ENCODE data around the gene CCDC17. TPM values are rescaled to one million over a fixed set of nuclear protein-coding genes. Genes with fewer than 3 reads are reported as not detected.
"Not testable (repeated sequence)": the region's sequence is repeated elsewhere in the genome, so short reads cannot be mapped to it uniquely, and the experiment has no call there.

Gene CCDC17
- total RNA-seq, 2 donors from 2014 or later, result 1.3 to 3.8 TPM

DNA sequence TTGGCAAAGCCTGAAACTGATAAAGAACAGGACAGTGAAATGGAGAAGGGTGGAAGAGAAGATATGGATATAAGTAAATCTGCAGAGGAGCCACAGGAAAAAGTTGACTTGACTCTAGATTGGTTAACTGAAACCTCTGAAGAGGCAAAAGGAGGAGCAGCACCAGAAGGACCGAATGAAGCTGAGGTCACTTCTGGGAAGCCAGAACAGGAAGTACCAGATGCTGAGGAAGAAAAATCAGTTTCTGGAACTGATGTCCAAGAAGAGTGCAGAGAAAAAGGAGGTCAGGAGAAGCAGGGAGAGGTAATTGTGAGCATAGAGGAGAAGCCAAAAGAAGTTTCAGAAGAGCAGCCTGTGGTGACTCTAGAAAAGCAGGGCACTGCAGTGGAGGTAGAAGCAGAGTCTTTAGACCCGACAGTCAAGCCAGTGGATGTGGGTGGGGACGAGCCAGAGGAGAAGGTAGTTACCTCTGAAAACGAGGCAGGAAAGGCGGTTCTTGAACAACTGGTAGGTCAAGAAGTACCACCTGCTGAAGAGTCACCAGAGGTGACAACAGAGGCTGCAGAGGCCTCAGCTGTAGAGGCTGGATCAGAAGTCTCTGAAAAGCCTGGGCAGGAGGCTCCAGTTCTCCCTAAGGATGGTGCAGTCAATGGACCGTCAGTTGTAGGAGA, 16.3 kb downstream of the CCDC17 start:
- intact Hi-C loops (cut with DNase I), result no loop called here
- Histone ChIP-seq H3K9me3 (no peaks in the 10 kb centered on the region), H3K4me1 (replicated peaks) (no peaks in the 10 kb centered on the region), H3K27ac (no peak overlapping the region), H3K36me3 (no peaks in the 10 kb centered on the region), H3K27me3 (replicated peaks; ENCODE audit: insufficient read depth) (no peaks in the 10 kb centered on the region), H3K4me3 (no peak overlapping the region)
- DNase-seq (ENCODE audit: low spot score), result no peak
- WGBS, result 71% methylated on average over 6 of the region's 6 CpGs
- TF ChIP-seq, protein P1, sequence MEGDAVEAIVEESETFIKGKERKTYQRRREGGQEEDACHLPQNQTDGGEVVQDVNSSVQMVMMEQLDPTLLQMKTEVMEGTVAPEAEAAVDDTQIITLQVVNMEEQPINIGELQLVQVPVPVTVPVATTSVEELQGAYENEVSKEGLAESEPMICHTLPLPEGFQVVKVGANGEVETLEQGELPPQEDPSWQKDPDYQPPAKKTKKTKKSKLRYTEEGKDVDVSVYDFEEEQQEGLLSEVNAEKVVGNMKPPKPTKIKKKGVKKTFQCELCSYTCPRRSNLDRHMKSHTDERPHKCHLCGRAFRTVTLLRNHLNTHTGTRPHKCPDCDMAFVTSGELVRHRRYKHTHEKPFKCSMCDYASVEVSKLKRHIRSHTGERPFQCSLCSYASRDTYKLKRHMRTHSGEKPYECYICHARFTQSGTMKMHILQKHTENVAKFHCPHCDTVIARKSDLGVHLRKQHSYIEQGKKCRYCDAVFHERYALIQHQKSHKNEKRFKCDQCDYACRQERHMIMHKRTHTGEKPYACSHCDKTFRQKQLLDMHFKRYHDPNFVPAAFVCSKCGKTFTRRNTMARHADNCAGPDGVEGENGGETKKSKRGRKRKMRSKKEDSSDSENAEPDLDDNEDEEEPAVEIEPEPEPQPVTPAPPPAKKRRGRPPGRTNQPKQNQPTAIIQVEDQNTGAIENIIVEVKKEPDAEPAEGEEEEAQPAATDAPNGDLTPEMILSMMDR (IDR thresholded peaks at IDR 0.05), result no peak
- TF ChIP-seq POLR2AphosphoS5 (IDR thresholded peaks at IDR 0.05), result no peak
- no peak for TF ChIP-seq POLR2A (IDR thresholded peaks at IDR 0.05)

DNA sequence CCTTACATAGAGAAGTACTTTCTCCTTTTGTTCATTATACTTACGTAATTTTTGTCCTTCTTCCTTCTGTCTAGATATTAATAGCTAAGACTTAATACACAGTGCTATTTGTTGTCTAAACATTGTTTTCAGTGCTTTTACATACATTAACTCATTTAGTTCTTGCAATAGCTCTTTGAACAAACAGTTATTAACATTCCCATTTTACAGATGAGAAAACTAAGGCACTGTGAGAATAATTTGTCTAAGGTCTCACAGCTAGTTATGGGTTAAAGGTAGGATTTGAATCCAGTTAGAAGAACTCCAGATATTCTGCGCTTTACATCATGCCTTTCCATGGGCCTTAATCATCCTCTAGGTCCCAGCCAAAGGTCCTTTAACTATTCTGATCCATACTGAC, 19.6 kb downstream of the CCDC17 start:
- no peak overlapping the region for H3K27ac ChIP-seq
- H3K36me3 ChIP-seq, result no peaks in the 10 kb centered on the region
- H3K9me3 ChIP-seq, result no peaks in the 10 kb centered on the region
- WGBS, result 96% methylated on average over 2 of the region's 2 CpGs
- TF ChIP-seq POLR2AphosphoS5 (IDR thresholded peaks at IDR 0.05) (no peak), POLR2A (IDR thresholded peaks at IDR 0.05) (no peak)
- TF ChIP-seq, protein P1 (IDR thresholded peaks at IDR 0.05), result no peak
- no peaks in the 10 kb centered on the region for H3K4me1 ChIP-seq (replicated peaks)
- no peak for DNase-seq (ENCODE audit: low spot score)
- H3K27me3 ChIP-seq (replicated peaks; ENCODE audit: insufficient read depth), result no peaks in the 10 kb centered on the region
- intact Hi-C loops (cut with DNase I), result no loop called here
- no peak overlapping the region for H3K4me3 ChIP-seq

DNA sequence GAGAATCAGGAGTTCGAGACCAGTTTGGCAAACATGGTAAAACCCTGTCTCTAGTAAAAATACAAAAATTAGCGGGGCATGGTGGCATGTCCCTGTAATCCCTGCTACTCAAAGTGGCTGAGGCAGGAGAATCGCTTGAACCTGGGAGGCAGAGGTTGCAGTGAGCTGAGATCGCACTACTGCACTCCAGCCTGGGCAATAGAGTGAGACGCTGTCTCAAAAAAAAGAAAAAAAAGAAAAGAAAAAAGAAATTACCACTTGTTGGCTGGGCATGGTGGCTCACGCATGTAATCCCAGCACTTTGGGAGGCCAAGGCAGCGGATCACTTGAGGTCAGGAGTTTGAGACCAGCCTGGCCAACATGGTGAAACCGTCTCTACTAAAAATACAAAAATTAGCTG, 27.1 kb downstream of the CCDC17 start:
- intact Hi-C loops (cut with DNase I); DNase-seq (ENCODE audit: low spot score); H3K4me3 ChIP-seq; H3K27me3 ChIP-seq (replicated peaks; ENCODE audit: insufficient read depth); H3K9me3 ChIP-seq; H3K27ac ChIP-seq; H3K36me3 ChIP-seq; H3K4me1 ChIP-seq (replicated peaks): not testable (repeated sequence)
- 97% methylated on average over 8 of the region's 8 CpGs for WGBS

DNA sequence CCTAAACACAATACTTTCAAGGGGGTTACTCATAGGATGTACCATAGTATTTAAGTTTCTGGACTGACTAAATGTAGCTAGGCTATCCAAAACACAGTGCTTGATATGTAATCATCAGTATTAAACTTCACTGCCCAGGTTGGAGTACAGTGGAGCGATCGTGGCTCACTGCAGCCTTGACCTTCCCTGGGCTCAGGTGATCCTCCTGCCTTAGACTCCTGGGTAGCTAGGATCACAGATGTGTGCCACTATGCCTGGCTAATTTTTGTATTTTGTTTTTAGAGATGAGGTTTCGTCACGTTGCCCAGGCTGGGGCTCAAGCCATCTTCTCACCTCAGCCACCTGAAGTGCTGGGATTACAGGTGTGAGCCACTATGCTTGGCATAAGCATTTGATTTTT, 29.4 kb downstream of the CCDC17 start:
- Histone ChIP-seq H3K27ac (no peak overlapping the region), H3K36me3 (no peaks in the 10 kb centered on the region), H3K4me3 (no peak overlapping the region), H3K27me3 (replicated peaks; ENCODE audit: insufficient read depth) (no peaks in the 10 kb centered on the region), H3K4me1 (replicated peaks) (no peaks in the 10 kb centered on the region), H3K9me3 (no peaks in the 10 kb centered on the region)
- 87% methylated on average over 4 of the region's 4 CpGs for WGBS
- intact Hi-C loops (cut with DNase I), result no loop called here
- TF ChIP-seq POLR2AphosphoS5 (IDR thresholded peaks at IDR 0.05), result no peak
- no peak for TF ChIP-seq POLR2A (IDR thresholded peaks at IDR 0.05)
- TF ChIP-seq, protein P1 (IDR thresholded peaks at IDR 0.05), result no peak
- no peak for DNase-seq (ENCODE audit: low spot score)

DNA sequence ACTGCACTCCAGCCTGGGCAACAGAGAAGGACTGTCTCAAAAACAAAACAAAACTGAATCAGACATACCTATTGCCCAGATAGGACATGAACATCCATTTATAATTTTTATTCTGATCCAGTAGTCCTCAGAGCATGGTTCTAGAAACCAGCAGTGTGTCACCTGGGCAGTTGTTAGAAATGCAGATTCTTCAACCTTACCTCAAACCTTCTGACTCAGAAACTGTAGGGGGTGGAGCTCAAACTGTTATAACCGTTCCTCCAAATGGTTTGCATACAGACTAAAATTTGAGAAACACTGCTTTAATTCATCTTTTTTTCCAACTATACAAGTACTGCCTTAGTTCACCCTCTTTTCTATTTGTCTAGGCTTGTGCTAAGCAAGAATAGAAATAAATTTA, 34.0 kb downstream of the CCDC17 start:
- TF ChIP-seq POLR2AphosphoS5 (IDR thresholded peaks at IDR 0.05) (no peak), POLR2A (IDR thresholded peaks at IDR 0.05) (no peak)
- TF ChIP-seq, protein P1 (IDR thresholded peaks at IDR 0.05), result no peak
- Histone ChIP-seq H3K4me3 (no peak overlapping the region), H3K9me3 (no peaks in the 10 kb centered on the region), H3K27me3 (replicated peaks; ENCODE audit: insufficient read depth) (no peaks in the 10 kb centered on the region), H3K27ac (no peak overlapping the region), H3K36me3 (no peaks in the 10 kb centered on the region), H3K4me1 (replicated peaks) (peaks cover 10% of the 10 kb centered on the region)
- intact Hi-C loops (cut with DNase I), result no loop called here
- 36% methylated on average over 1 of the region's 1 CpG for WGBS
- no peak for DNase-seq (ENCODE audit: low spot score)
